HepG2 (cell line): ENCODE results near the gene CAB39. TPM values are rescaled to one million over a fixed set of nuclear protein-coding genes. Genes with fewer than 3 reads are reported as not detected.

ENCODE experiments used
- ATAC-seq: fragments of 200-7000 bp; cut with Tn5 transposase; 3 replicates; pipeline ENCODE4 v1.9.1; 2020; ENCODE audit warnings: mild to moderate bottlenecking, moderate library complexity
- BruUV-seq: library from RNA; stranded (reverse); fragments of 400-500 nt; replicated peaks from 2 replicates; lab custom pipeline; 2021; lab: Mats Ljungman, UMichigan
- CTCF ChIA-PET: fragments of 300-600 bp; formaldehyde crosslinking; extraction: SDS; loops from one replicate; lab custom pipeline; 2021; ENCODE audit warnings: low total read pairs, inconsistent platforms, low intra/inter-chr PET ratio; lab: Yijun Ruan, JAX
- POLR2A ChIA-PET: fragments of 350-600 bp; sonication (Branson Sonifier 250); formaldehyde crosslinking; loops from one replicate; lab custom pipeline; 2020; ENCODE audit warnings: antibody characterized with exemption, inconsistent platforms; lab: Yijun Ruan, JAX
- DNase-seq: peaks from one replicate; pipeline ENCODE4 v3.0.0-alpha.2; 2015; ENCODE audit warnings: low spot score
- FAIRE-seq: peaks from 3 replicates; lab custom pipeline; 2011; peaks lifted over from hg19 to GRCh38; lab: Jason Lieb, UNC
- H2AFZ ChIP-seq: one replicate; pipeline ENCODE4 v1.6.1; 2011; ENCODE audit warnings: low read length, inconsistent platforms
- H3K27ac ChIP-seq: fragments of 300-600 bp; 3 replicates; pipeline ENCODE4 v1.8.0; 2011; ENCODE audit warnings: mixed run types, mild to moderate bottlenecking, mixed read lengths, low read length, inconsistent platforms; ENCODE audit not compliant: insufficient read depth; ENCODE audit errors: extremely low read length
- H3K27me3 ChIP-seq, 2 experiments: fragments of 200-600 bp in 1 of 2; 2 replicates in 1 of 2; 3 replicates in 1 of 2; pipeline versions ENCODE4 v1.6.0 to v1.8.0; 2011; ENCODE audit warnings: low read length in 2 of 2, mild to moderate bottlenecking in 2 of 2, moderate library complexity in 2 of 2, inconsistent platforms in 1 of 2; ENCODE audit not compliant: insufficient read depth in 2 of 2, control insufficient read depth in 1 of 2
- H3K36me3 ChIP-seq, 2 experiments: fragments of 200-600 bp in 1 of 2; replicated peaks in 1 of 2; 2 replicates in 1 of 2; 3 replicates in 1 of 2; pipeline versions ENCODE4 v1.5.1 to v1.8.0; 2011; ENCODE audit warnings: low read length in 2 of 2, inconsistent platforms in 1 of 2; ENCODE audit not compliant: insufficient read depth in 2 of 2, control insufficient read depth in 1 of 2
- H3K4me1 ChIP-seq: 2 replicates; pipeline ENCODE4 v1.5.1; 2012; ENCODE audit warnings: low read length, inconsistent platforms; ENCODE audit not compliant: insufficient read depth
- H3K4me2 ChIP-seq: 2 replicates; pipeline ENCODE4 v1.6.0; 2011; ENCODE audit warnings: low read depth, low read length, inconsistent platforms
- H3K4me3 ChIP-seq, 3 experiments: fragments of 200-600 bp in 1 of 3; sonication (generic), shearing (Covaris generic) in 1 of 3; replicated peaks in 1 of 3; 2 replicates each; pipeline ENCODE4 v1.5.1; 2011 to 2016; ENCODE audit warnings: low read length in 3 of 3, inconsistent platforms in 2 of 3, low read depth in 2 of 3, mild to moderate bottlenecking in 2 of 3, control low read depth in 1 of 3, mixed read lengths in 1 of 3; ENCODE audit not compliant: insufficient read depth in 1 of 3
- H3K79me2 ChIP-seq: one replicate; pipeline ENCODE4 v1.6.1; 2011; ENCODE audit warnings: low read length, inconsistent platforms; ENCODE audit not compliant: insufficient read depth
- H3K9ac ChIP-seq: 2 replicates; pipeline ENCODE4 v1.6.0; 2011; ENCODE audit warnings: mild to moderate bottlenecking, low read depth, low read length, inconsistent platforms; ENCODE audit not compliant: insufficient read depth
- H3K9me3 ChIP-seq: 2 replicates; pipeline ENCODE4 v1.5.1; 2012; ENCODE audit warnings: mild to moderate bottlenecking, low read length
- H4K20me1 ChIP-seq: 2 replicates; pipeline ENCODE4 v1.6.0; 2011; ENCODE audit warnings: inconsistent platforms, mild to moderate bottlenecking, low read length, moderate library complexity; ENCODE audit not compliant: insufficient read depth
- AKAP8 ChIP-seq: sonication (generic); formaldehyde crosslinking; IDR thresholded peaks from 2 replicates; pipeline ENCODE4 v1.5.1; 2020; ENCODE audit warnings: mild to moderate bottlenecking, missing genetic modification reagents
- GTF3A ChIP-seq: sonication (generic); formaldehyde crosslinking; conservative IDR thresholded peaks from 2 replicates; pipeline ENCODE4 v1.4.0; 2020; ENCODE audit warnings: mild to moderate bottlenecking, missing genetic modification reagents
- HMG20B ChIP-seq: conservative IDR thresholded peaks from 2 replicates; pipeline ENCODE4 v1.6.1; 2016; ENCODE audit warnings: missing genetic modification reagents, missing compliant biosample characterization
- JUN ChIP-seq: sonication (generic); formaldehyde crosslinking; IDR thresholded peaks from 2 replicates; pipeline ENCODE4 v1.4.0; 2020; ENCODE audit warnings: mild to moderate bottlenecking, missing genetic modification reagents
- KMT2A ChIP-seq: sonication (generic); formaldehyde crosslinking; IDR thresholded peaks from 2 replicates; pipeline ENCODE4 v1.4.0; 2020; ENCODE audit warnings: missing genetic modification reagents
- ZNF558 ChIP-seq: sonication (generic); formaldehyde crosslinking; IDR thresholded peaks from 2 replicates; pipeline ENCODE4 v1.9.0; 2022; ENCODE audit warnings: mild to moderate bottlenecking, missing genetic modification reagents, borderline replicate concordance
- WGBS: methylation state at CpG from one replicate; pipeline ENCODE4 v1.1.6; 2017; ENCODE audit warnings: low lambda C conversion rate; 5-methylcytosine and 5-hydroxymethylcytosine counted together
- in situ Hi-C: cut with HindIII; loops from 2 replicates; pipeline ENCODE4 v1.10.0; 2017; ENCODE audit warnings: low pct_unique_long_range_greater_than_20kb; ENCODE audit not compliant: extremely low pct_ligation_motif_present
- intact Hi-C: fragments of 100-400 bp; cut with micrococcal nuclease; formaldehyde crosslinking; loops from one replicate; pipeline ENCODE4 v1.10.0; 2022; ENCODE audit not compliant: unreplicated experiment
- polyA plus RNA-seq, 8 experiments: library from polyadenylated mRNA; depleted of rRNA in 3 of 8; stranded (reverse) in 7 of 8; unstranded in 1 of 8; fragments of >200 nt; fragmentation: Illumina TruSeq in 4 of 8; extraction: Trizol in 4 of 8; gene quantifications; 2 replicates each; pipeline versions ENCODE4 v1.2.1 to v1.2.3, GENCODE V29; 2011 to 2016; ENCODE audit warnings: low read depth in 4 of 8, missing spikeins in 1 of 8, mixed read lengths in 1 of 8; ENCODE audit not compliant: insufficient read depth in 1 of 8
- total RNA-seq, 5 experiments: library from RNA; depleted of rRNA; stranded (reverse); fragments of >200 nt; fragmentation: Illumina TruSeq; extraction: Trizol; gene quantifications; 2 replicates each; pipeline ENCODE4 v1.2.3, GENCODE V29; 2016; ENCODE audit warnings: low read depth in 1 of 5
- TF ChIP-seq, protein P1 (sequence below): sonication (generic); formaldehyde crosslinking; conservative IDR thresholded peaks from 2 replicates; pipeline ENCODE4 v1.8.1; 2023; ENCODE audit warnings: missing genetic modification reagents
- TF ChIP-seq, protein P2 (sequence below): sonication (generic); formaldehyde crosslinking; IDR thresholded peaks from 2 replicates; pipeline ENCODE4 v1.8.0; 2022; ENCODE audit warnings: missing genetic modification reagents, low read depth, mild to moderate bottlenecking, borderline replicate concordance

CAB39 gene
- total and polyA plus RNA-seq, 2 of the 13 experiments (the other 11 are each of a cell fraction or from before 2014, with no cell fraction given), result 19.3 to 45.3 TPM

DNA sequence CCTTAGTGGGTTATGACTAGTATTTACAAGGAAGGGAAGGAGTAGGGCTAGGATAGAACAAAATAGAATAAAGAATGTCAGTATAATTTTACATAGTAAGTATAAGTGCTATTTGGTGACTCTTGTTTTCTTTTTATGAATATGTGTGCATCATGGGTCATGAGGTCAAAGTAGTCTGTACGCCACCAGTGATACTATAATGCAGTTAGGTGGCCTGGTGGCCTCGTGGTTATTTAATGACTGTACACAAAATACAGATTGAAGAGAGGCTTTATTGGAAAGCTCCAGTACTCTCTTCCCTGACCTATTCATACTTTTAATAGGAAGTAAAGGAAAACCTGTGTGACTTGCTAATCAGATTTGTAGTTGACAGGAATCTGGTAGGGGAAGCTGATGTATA, 27.3 kb downstream of the CAB39 start:
- no TSS peak for BruUV-seq
- H3K36me3 ChIP-seq, result peaks cover 4 to 5% of the 10 kb centered on the region in 2 experiments; a peak in 2 of 5 replicates
- no peak overlapping the region for H3K27ac ChIP-seq
- WGBS, result 94% methylated on average over 2 of the region's 2 CpGs
- ChIA-PET POLR2A (interaction anchor here (1.9 kb wide), 1 partner anchor 26 kb away, joined by 4 read pairs; no protein-coding TSS in a partner anchor), CTCF (no interaction called here)
- H3K4me1 ChIP-seq, result peaks cover 44% of the 10 kb centered on the region
- no peak overlapping the region for H2AFZ ChIP-seq
- H3K27me3 ChIP-seq, result no peaks in the 10 kb centered on the region
- peaks cover 28% of the 10 kb centered on the region for H3K79me2 ChIP-seq
- TF ChIP-seq ZNF558 (CRISPR knock-in tag) (no peak), HMG20B (CRISPR knock-in tag) (no peak), KMT2A (no peak), GTF3A (CRISPR knock-in tag) (no peak), AKAP8 (no peak), JUN (CRISPR knock-in tag) (no peak)
- TF ChIP-seq, protein P1, sequence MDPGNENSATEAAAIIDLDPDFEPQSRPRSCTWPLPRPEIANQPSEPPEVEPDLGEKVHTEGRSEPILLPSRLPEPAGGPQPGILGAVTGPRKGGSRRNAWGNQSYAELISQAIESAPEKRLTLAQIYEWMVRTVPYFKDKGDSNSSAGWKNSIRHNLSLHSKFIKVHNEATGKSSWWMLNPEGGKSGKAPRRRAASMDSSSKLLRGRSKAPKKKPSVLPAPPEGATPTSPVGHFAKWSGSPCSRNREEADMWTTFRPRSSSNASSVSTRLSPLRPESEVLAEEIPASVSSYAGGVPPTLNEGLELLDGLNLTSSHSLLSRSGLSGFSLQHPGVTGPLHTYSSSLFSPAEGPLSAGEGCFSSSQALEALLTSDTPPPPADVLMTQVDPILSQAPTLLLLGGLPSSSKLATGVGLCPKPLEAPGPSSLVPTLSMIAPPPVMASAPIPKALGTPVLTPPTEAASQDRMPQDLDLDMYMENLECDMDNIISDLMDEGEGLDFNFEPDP, result no peak
- TF ChIP-seq, protein P2, sequence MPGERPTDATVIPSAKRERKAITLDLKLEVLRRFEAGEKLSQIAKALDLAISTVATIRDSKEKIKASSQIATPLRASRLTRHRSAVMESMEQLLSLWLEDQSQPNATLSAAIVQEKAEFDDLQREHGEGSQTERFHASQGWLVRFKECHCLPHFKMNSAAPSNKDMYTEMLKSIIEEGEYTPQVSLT (CRISPR knock-in tag), result no peak
- no peaks in the 10 kb centered on the region for H3K9me3 ChIP-seq
- H3K9ac ChIP-seq, result no peak overlapping the region
- intact Hi-C loops (loop anchor here (2.0 kb wide), 2 partner anchors 23 to 27 kb away; partner anchors contain the start of gene CAB39), in situ Hi-C loops (no loop called here)
- ATAC-seq, result no peak
- H3K4me2 ChIP-seq, result no peak overlapping the region
- peaks cover 40% of the 10 kb centered on the region for H4K20me1 ChIP-seq
- DNase-seq, result no peak
- no peak overlapping the region for H3K4me3 ChIP-seq
- FAIRE-seq, result no peak
